H1 (cell line): ENCODE results near the gene LRRTM3. TPM values are rescaled to one million over a fixed set of nuclear protein-coding genes. Genes with fewer than 3 reads are reported as not detected.

Experiments used
- CTCF ChIA-PET: fragments of 300-600 bp; sonication (Branson Sonifier 250); formaldehyde crosslinking; loops from one replicate; lab custom pipeline; 2021; ENCODE audit not compliant: partially characterized antibody; lab: Charles Lee
- POLR2A ChIA-PET: fragments of 300-600 bp; sonication (Branson Sonifier 250); formaldehyde crosslinking; loops from one replicate; lab custom pipeline; 2021; ENCODE audit warnings: inconsistent platforms; ENCODE audit not compliant: partially characterized antibody; lab: Charles Lee
- DNase-seq, 2 experiments: peaks; one replicate each; pipeline versions ENCODE4 v3.0.0 to v3.0.0-alpha.2; 2010 to 2022; ENCODE audit warnings: low spot score in 2 of 2, low read depth in 1 of 2, mixed read lengths in 1 of 2
- FAIRE-seq: peaks from 2 replicates; lab custom pipeline; 2011; peaks lifted over from hg19 to GRCh38; lab: Jason Lieb, UNC
- H2AFZ ChIP-seq: 2 replicates; pipeline ENCODE4 v1.8.1; 2012; ENCODE audit warnings: low read length, inconsistent platforms
- H2AK5ac ChIP-seq: 2 replicates; pipeline ENCODE4 v1.6.1; 2013; ENCODE audit warnings: low read depth, low read length
- H2BK120ac ChIP-seq: replicated peaks from 2 replicates; pipeline ENCODE3; 2013; ENCODE audit warnings: low read depth, low read length, inconsistent platforms
- H2BK12ac ChIP-seq: 2 replicates; pipeline ENCODE4 v1.6.1; 2013; ENCODE audit warnings: low read depth, low read length
- H2BK15ac ChIP-seq: 2 replicates; pipeline ENCODE4 v1.6.1; 2013; ENCODE audit warnings: low read length
- H2BK20ac ChIP-seq: 2 replicates; pipeline ENCODE4 v1.6.1; 2013; ENCODE audit warnings: low read length
- H2BK5ac ChIP-seq: 2 replicates; pipeline ENCODE4 v1.6.1; 2013; ENCODE audit warnings: low read depth, low read length
- H3K14ac ChIP-seq: 2 replicates; pipeline ENCODE4 v1.6.1; 2013; ENCODE audit warnings: inconsistent platforms; ENCODE audit not compliant: insufficient read length
- H3K18ac ChIP-seq: 2 replicates; pipeline ENCODE4 v1.6.1; 2013; ENCODE audit warnings: low read length; ENCODE audit errors: extremely low read depth
- H3K23ac ChIP-seq: 2 replicates; pipeline ENCODE4 v1.6.1; 2013; ENCODE audit warnings: inconsistent platforms; ENCODE audit not compliant: insufficient read length
- H3K23me2 ChIP-seq: 2 replicates; pipeline ENCODE4 v1.6.1; 2013; ENCODE audit warnings: low read depth, low read length
- H3K27ac ChIP-seq: 2 replicates; pipeline ENCODE4 v1.6.1; 2011; ENCODE audit warnings: low read depth, low read length, inconsistent platforms
- H3K27me3 ChIP-seq, 4 experiments: replicated peaks in 1 of 4; 1 replicate in 1 of 4; 2 replicates in 3 of 4; pipeline versions ENCODE4 v1.6.1 to v1.8.1; 2011 to 2013; ENCODE audit warnings: low read length in 3 of 4, mild to moderate bottlenecking in 3 of 4, inconsistent platforms in 2 of 4, mixed read lengths in 2 of 4, moderate library complexity in 1 of 4; ENCODE audit not compliant: control insufficient read depth in 3 of 4, insufficient read depth in 3 of 4; ENCODE audit errors: extremely low read depth in 1 of 4
- H3K36me3 ChIP-seq, 4 experiments: 2 replicates each; pipeline versions ENCODE4 v1.6.1 to v1.8.1; 2011 to 2013; ENCODE audit warnings: mild to moderate bottlenecking in 4 of 4, low read length in 3 of 4, moderate library complexity in 2 of 4, control low read depth in 1 of 4, inconsistent platforms in 1 of 4; ENCODE audit not compliant: insufficient read depth in 4 of 4, control insufficient read depth in 2 of 4
- H3K4ac ChIP-seq: replicated peaks from 2 replicates; pipeline ENCODE3; 2013; ENCODE audit warnings: low read length, low read depth, mixed read lengths, inconsistent platforms; ENCODE audit not compliant: insufficient read length
- H3K4me1 ChIP-seq, 4 experiments: replicated peaks in 1 of 4; 1 replicate in 1 of 4; 2 replicates in 3 of 4; pipeline versions ENCODE4 v1.6.1 to v1.8.1; 2011 to 2013; ENCODE audit warnings: low read length in 3 of 4, inconsistent platforms in 2 of 4, mixed read lengths in 1 of 4; ENCODE audit not compliant: insufficient read depth in 4 of 4, control insufficient read depth in 3 of 4
- H3K4me2 ChIP-seq, 2 experiments: 2 replicates each; pipeline versions ENCODE4 v1.6.1 to v1.8.1; 2011 to 2013; ENCODE audit warnings: low read depth in 2 of 2, low read length in 2 of 2, control low read depth in 1 of 2, inconsistent platforms in 1 of 2, mild to moderate bottlenecking in 1 of 2; ENCODE audit not compliant: insufficient read depth in 1 of 2
- H3K4me3 ChIP-seq, 4 experiments: fragments of 200-600, 300-600 bp in 1 of 4; sonication (generic), shearing (Covaris generic), sonication (Bioruptor Twin) in 1 of 4; 2 replicates each; pipeline versions ENCODE4 v1.5.1 to v1.8.1; 2011 to 2016; ENCODE audit warnings: low read length in 4 of 4, low read depth in 3 of 4, control low read depth in 2 of 4, inconsistent platforms in 2 of 4, mild to moderate bottlenecking in 2 of 4, mixed read lengths in 1 of 4, moderate library complexity in 1 of 4; ENCODE audit not compliant: insufficient read depth in 2 of 4; ENCODE audit errors: extremely low read depth in 1 of 4
- H3K56ac ChIP-seq: replicated peaks from 2 replicates; pipeline ENCODE3; 2013; ENCODE audit warnings: low read depth, mild to moderate bottlenecking, mixed read lengths, low read length, inconsistent platforms; ENCODE audit not compliant: insufficient read length
- H3K79me1 ChIP-seq: 2 replicates; pipeline ENCODE4 v1.6.1; 2013; ENCODE audit warnings: low read depth, low read length, control low read depth
- H3K79me2 ChIP-seq, 2 experiments: 2 replicates each; pipeline versions ENCODE4 v1.6.1 to v1.8.1; 2012 to 2013; ENCODE audit warnings: low read length in 2 of 2, mild to moderate bottlenecking in 2 of 2, inconsistent platforms in 1 of 2; ENCODE audit not compliant: insufficient read depth in 2 of 2, control insufficient read depth in 1 of 2
- H3K9ac ChIP-seq, 4 experiments: replicated peaks in 1 of 4; 1 replicate in 1 of 4; 2 replicates in 3 of 4; pipeline versions ENCODE4 v1.6.1 to v1.8.1; 2011 to 2013; ENCODE audit warnings: low read depth in 3 of 4, low read length in 3 of 4, control low read depth in 2 of 4, mild to moderate bottlenecking in 2 of 4, moderate library complexity in 2 of 4, inconsistent platforms in 1 of 4; ENCODE audit errors: extremely low read depth in 1 of 4
- H3K9me3 ChIP-seq, 2 experiments: 2 replicates each; pipeline versions ENCODE4 v1.6.1 to v1.8.1; 2012 to 2013; ENCODE audit warnings: mild to moderate bottlenecking in 2 of 2, moderate library complexity in 2 of 2, control low read depth in 1 of 2, inconsistent platforms in 1 of 2, low read depth in 1 of 2, low read length in 1 of 2, mixed read lengths in 1 of 2; ENCODE audit not compliant: insufficient read depth in 2 of 2
- H4K20me1 ChIP-seq, 2 experiments: replicated peaks in 1 of 2; 2 replicates each; pipeline versions ENCODE3 to v1.8.1; 2011 to 2013; ENCODE audit warnings: inconsistent platforms in 2 of 2, low read length in 2 of 2, mild to moderate bottlenecking in 1 of 2; ENCODE audit not compliant: insufficient read depth in 2 of 2, control insufficient read depth in 1 of 2
- H4K5ac ChIP-seq: 2 replicates; pipeline ENCODE4 v1.6.1; 2013; ENCODE audit warnings: low read length, low read depth, mixed read lengths, inconsistent platforms; ENCODE audit not compliant: insufficient read length
- H4K8ac ChIP-seq: 2 replicates; pipeline ENCODE4 v1.8.0; 2013; ENCODE audit warnings: mild to moderate bottlenecking, moderate library complexity, low read length, inconsistent platforms; ENCODE audit not compliant: insufficient read depth; ENCODE audit errors: extremely low read depth
- H4K91ac ChIP-seq: replicated peaks from 2 replicates; pipeline ENCODE3; 2013; ENCODE audit warnings: low read length, mixed read lengths, inconsistent platforms; ENCODE audit not compliant: insufficient read length
- JUN ChIP-seq: IDR thresholded peaks from 2 replicates; pipeline ENCODE4 v1.6.1; 2011; ENCODE audit warnings: low read depth, mild to moderate bottlenecking, improper control_type of control experiment, low read length
- KDM1A ChIP-seq: fragments of 200-600, 300-600 bp; sonication (generic); IDR thresholded peaks from 2 replicates; pipeline ENCODE4 v1.7.1; 2016; ENCODE audit warnings: mild to moderate bottlenecking, low read length, borderline replicate concordance
- SRF ChIP-seq: IDR thresholded peaks from 2 replicates; pipeline ENCODE4 v1.6.1; 2011; ENCODE audit warnings: mild to moderate bottlenecking, low read depth, low read length, moderate library complexity
- SUZ12 ChIP-seq: fragments of 200-600 bp; sonication (generic); IDR thresholded peaks from 2 replicates; pipeline ENCODE4 v1.6.1; 2012; ENCODE audit warnings: mild to moderate bottlenecking, inconsistent platforms, low read length, moderate library complexity, mixed read lengths
- WGBS, 2 experiments: shearing (Covaris generic) in 1 of 2; methylation state at CpG; one replicate each; pipeline versions ENCODE4 v1.1.6 to v1.1.7; 2013 to 2015; ENCODE audit warnings: low lambda C conversion rate in 2 of 2, mixed read lengths in 2 of 2, inconsistent platforms in 1 of 2, low coverage in 1 of 2, missing lambda C conversion rate in 1 of 2; ENCODE audit not compliant: insufficient replicate concordance in 2 of 2, insufficient coverage in 1 of 2, insufficient read length in 1 of 2; ENCODE audit errors: extremely low coverage in 1 of 2, missing lambda C conversion rate in 1 of 2; 5-methylcytosine and 5-hydroxymethylcytosine counted together
- polyA plus RNA-seq, 7 experiments: library from polyadenylated mRNA; depleted of rRNA in 3 of 7; stranded (reverse) in 5 of 7; unstranded in 2 of 7; fragments of >200 nt in 5 of 7; fragments of 200-250 nt in 2 of 7; gene quantifications; 1 replicate in 5 of 7; 2 replicates in 1 of 7; 4 replicates in 1 of 7; pipeline versions ENCODE4 v1.2.1 to v1.2.3, GENCODE V29; 2011 to 2013; ENCODE audit warnings: missing spikeins in 2 of 7, mixed read lengths in 2 of 7
- total RNA-seq: library from RNA; stranded (reverse); fragmentation: NEBNext Ultra II Directional; extraction: Animal tissue kit (Norgen Biotek cat#: 25700); gene quantifications from 2 replicates; pipeline ENCODE4 v1.2.1, GENCODE V29; 2021

Gene LRRTM3
- total and polyA plus RNA-seq, 2 of the 8 experiments (the other 6 are each of a cell fraction or from before 2014, with no cell fraction given): 0.33 to 0.48 TPM

DNA sequence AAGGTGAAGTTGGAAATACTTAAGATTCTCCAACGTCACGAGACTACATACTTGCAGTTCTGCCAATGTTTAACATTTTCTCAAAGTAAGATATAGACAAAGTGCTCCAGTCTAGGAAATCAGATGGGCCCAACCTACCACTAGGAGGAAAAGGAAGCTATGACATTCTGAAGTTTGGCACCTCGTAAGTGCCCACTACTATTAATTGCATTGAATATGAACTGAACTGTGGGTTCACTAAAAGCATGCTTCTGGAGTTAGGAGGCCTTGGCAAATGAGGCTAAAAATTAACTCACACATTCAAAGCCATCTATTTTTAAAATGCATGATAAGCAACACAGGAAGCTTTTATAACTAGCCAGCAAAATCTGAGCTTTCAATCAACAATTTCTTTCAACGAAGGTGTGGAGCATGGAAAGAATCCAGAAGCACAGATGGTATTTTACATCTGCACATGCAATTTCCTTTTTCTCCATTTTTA lies 149.7 kb downstream of the LRRTM3 start:
- FAIRE-seq (no peak), DNase-seq (no peak)
- Histone ChIP-seq H3K56ac (no peak overlapping the region), H3K4me2 (no peak overlapping the region), H2BK20ac (no peak overlapping the region), H2BK120ac (no peak overlapping the region), H3K79me2 (no peaks in the 10 kb centered on the region), H4K20me1 (no peaks in the 10 kb centered on the region), H3K9ac (no peak overlapping the region), H3K23ac (no peak overlapping the region), H3K14ac (no peak overlapping the region), H3K27ac (no peak overlapping the region), H3K36me3 (no peaks in the 10 kb centered on the region), H4K5ac (no peak overlapping the region), H3K23me2 (no peaks in the 10 kb centered on the region), H2AK5ac (no peak overlapping the region), H3K18ac (no peak overlapping the region), H3K4me1 (no peaks in the 10 kb centered on the region), H2AFZ (no peak overlapping the region), H3K9me3 (no peaks in the 10 kb centered on the region), H4K8ac (no peak overlapping the region), H2BK12ac (no peak overlapping the region), H2BK5ac (no peak overlapping the region), H3K4me3 (no peak overlapping the region), H3K79me1 (no peaks in the 10 kb centered on the region), H4K91ac (no peak overlapping the region), H3K4ac (no peak overlapping the region), H2BK15ac (no peak overlapping the region), H3K27me3 (no peaks in the 10 kb centered on the region)
- no peak for TF ChIP-seq SRF
- TF ChIP-seq JUN: no peak
- no peak for TF ChIP-seq KDM1A
- TF ChIP-seq SUZ12: no peak
- WGBS, 2 experiments: 84% methylated on average over 4 of the region's 4 CpGs; no CpG with 5 or more reads in 1 of the 2 experiments
- ChIA-PET CTCF (no interaction called here), POLR2A (no interaction called here)
